Parathyroid adenoma (tissue), 2 donors: ENCODE measurements around the gene PDIA2.

ENCODE experiments used
- H2AFZ ChIP-seq: fragments of 300-600 bp; sonication (generic); one replicate; pipeline ENCODE4 v1.7.0; 2017; ENCODE audit warnings: antibody characterized with exemption, mild to moderate bottlenecking
- H3K27ac ChIP-seq: fragments of 300-600 bp; sonication (generic); one replicate; pipeline ENCODE4 v1.7.0; 2017
- H3K27me3 ChIP-seq: fragments of 300-600 bp; sonication (generic); one replicate; pipeline ENCODE4 v1.7.0; 2017; ENCODE audit warnings: low read length; ENCODE audit not compliant: control insufficient read depth, insufficient read depth
- H3K36me3 ChIP-seq: fragments of 300-600 bp; sonication (generic); one replicate; pipeline ENCODE4 v1.7.0; 2017; ENCODE audit warnings: low read length; ENCODE audit not compliant: control insufficient read depth, insufficient read depth
- H3K4me1 ChIP-seq: fragments of 300-600 bp; sonication (generic); one replicate; pipeline ENCODE4 v1.7.0; 2017; ENCODE audit warnings: control low read depth
- H3K4me2 ChIP-seq: fragments of 300-600 bp; sonication (generic); one replicate; pipeline ENCODE4 v1.7.0; 2017; ENCODE audit warnings: low read length
- H3K4me3 ChIP-seq: fragments of 300-600 bp; sonication (generic); one replicate; pipeline ENCODE4 v1.7.0; 2017; ENCODE audit warnings: low read depth, low read length
- H3K79me2 ChIP-seq: fragments of 300-600 bp; sonication (generic); one replicate; pipeline ENCODE4 v1.7.0; 2017; ENCODE audit warnings: control low read depth
- H3K9ac ChIP-seq: fragments of 300-600 bp; sonication (generic); one replicate; pipeline ENCODE4 v1.7.0; 2017; ENCODE audit warnings: mild to moderate bottlenecking
- H3K9me3 ChIP-seq: fragments of 300-600 bp; sonication (generic); one replicate; pipeline ENCODE4 v1.7.0; 2017; ENCODE audit warnings: low read length; ENCODE audit not compliant: control insufficient read depth
- TF ChIP-seq, protein P1 (sequence below): fragments of 300-600 bp; sonication (generic); IDR thresholded peaks from one replicate; pipeline ENCODE4 v1.7.0; 2017; ENCODE audit warnings: antibody characterized with exemption, mild to moderate bottlenecking
- donor health status: primary hyperparathyroidism.

PDIA2 gene

GRCh38 chr16:278863-279366 lies 4.0 kb upstream of the PDIA2 start:
- Histone ChIP-seq H2AFZ (no peak overlapping the region), H3K36me3 (no peaks in the 10 kb centered on the region), H3K4me3 (no peak overlapping the region), H3K4me1 (no peaks in the 10 kb centered on the region), H3K79me2 (no peaks in the 10 kb centered on the region), H3K27me3 (no peaks in the 10 kb centered on the region), H3K9me3 (no peaks in the 10 kb centered on the region), H3K9ac (no peak overlapping the region), H3K27ac (no peak overlapping the region), H3K4me2 (no peak overlapping the region)
- TF ChIP-seq, protein P1, sequence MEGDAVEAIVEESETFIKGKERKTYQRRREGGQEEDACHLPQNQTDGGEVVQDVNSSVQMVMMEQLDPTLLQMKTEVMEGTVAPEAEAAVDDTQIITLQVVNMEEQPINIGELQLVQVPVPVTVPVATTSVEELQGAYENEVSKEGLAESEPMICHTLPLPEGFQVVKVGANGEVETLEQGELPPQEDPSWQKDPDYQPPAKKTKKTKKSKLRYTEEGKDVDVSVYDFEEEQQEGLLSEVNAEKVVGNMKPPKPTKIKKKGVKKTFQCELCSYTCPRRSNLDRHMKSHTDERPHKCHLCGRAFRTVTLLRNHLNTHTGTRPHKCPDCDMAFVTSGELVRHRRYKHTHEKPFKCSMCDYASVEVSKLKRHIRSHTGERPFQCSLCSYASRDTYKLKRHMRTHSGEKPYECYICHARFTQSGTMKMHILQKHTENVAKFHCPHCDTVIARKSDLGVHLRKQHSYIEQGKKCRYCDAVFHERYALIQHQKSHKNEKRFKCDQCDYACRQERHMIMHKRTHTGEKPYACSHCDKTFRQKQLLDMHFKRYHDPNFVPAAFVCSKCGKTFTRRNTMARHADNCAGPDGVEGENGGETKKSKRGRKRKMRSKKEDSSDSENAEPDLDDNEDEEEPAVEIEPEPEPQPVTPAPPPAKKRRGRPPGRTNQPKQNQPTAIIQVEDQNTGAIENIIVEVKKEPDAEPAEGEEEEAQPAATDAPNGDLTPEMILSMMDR: no peak

DNA sequence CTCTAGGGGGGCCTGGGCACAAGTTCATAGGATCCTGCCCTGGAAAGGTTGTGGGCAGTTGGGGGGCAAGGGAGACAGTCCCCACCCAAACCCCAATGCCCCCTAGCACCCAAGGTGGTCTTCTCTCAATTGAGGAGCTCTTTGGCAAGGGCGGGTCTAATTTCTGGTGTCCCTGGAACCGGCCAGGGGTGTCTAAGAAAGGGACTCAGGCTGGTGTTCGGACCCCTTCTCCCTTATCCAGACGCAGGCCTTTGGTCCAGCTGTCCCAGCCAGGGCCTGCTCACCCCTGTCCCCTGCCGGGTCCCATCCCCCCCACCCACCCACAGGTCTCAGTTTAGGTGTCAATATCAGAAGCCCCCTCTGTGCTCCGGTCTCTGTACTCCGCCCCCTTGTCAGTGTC lies 3.4 kb upstream of the PDIA2 start:
- H3K4me2 ChIP-seq: no peak overlapping the region
- no peaks in the 10 kb centered on the region for H3K36me3 ChIP-seq
- H3K27ac ChIP-seq: no peak overlapping the region
- H3K4me3 ChIP-seq: no peak overlapping the region
- TF ChIP-seq, protein P1: no peak
- H3K9ac ChIP-seq: no peak overlapping the region
- H3K27me3 ChIP-seq: no peaks in the 10 kb centered on the region
- H2AFZ ChIP-seq: no peak overlapping the region
- H3K79me2 ChIP-seq: no peaks in the 10 kb centered on the region
- no peaks in the 10 kb centered on the region for H3K9me3 ChIP-seq
- H3K4me1 ChIP-seq: no peaks in the 10 kb centered on the region

- no peak overlapping the region for H3K27ac ChIP-seq
These were observed 2.9 kb upstream of the PDIA2 start for GRCh38 chr16:280005-280460.

GRCh38 chr16:280552-280951 lies 2.4 kb upstream of the PDIA2 start, which contains the start of gene ARHGDIG:
ARHGDIG (plus strand) TSS chr16:280591; CDS start chr16:280681, 90 bp downstream.
- no peak within 1 kb of the TSS for H3K4me3 ChIP-seq
- no peaks in the 10 kb centered on the region for H3K4me1 ChIP-seq
- no peaks in the 10 kb centered on the region for H3K27me3 ChIP-seq
- H3K79me2 ChIP-seq: no peaks in the 10 kb centered on the region
- no peak within 1 kb of the TSS for H3K9ac ChIP-seq
- H3K36me3 ChIP-seq: no peaks in the 10 kb centered on the region
- peak within 1 kb of the TSS; percentile 44 for H3K4me2 ChIP-seq
- H3K9me3 ChIP-seq: no peaks in the 10 kb centered on the region
- no peak within 1 kb of the TSS for H3K27ac ChIP-seq
- TF ChIP-seq, protein P1: no peak
- peak within 1 kb of the TSS; percentile 46 for H2AFZ ChIP-seq

More at GRCh38 chr16:280005-280460, 2.9 kb upstream of the PDIA2 start:
- no peaks in the 10 kb centered on the region for H3K79me2 ChIP-seq
- no peaks in the 10 kb centered on the region for H3K9me3 ChIP-seq
- no peak overlapping the region for H3K4me2 ChIP-seq
- H3K4me3 ChIP-seq: no peak overlapping the region
- TF ChIP-seq, protein P1: no peak
- H3K9ac ChIP-seq: no peak overlapping the region
- no peaks in the 10 kb centered on the region for H3K36me3 ChIP-seq
- no peaks in the 10 kb centered on the region for H3K4me1 ChIP-seq
- H3K27me3 ChIP-seq: no peaks in the 10 kb centered on the region
- peak overlapping the region; percentile 46 for H2AFZ ChIP-seq

GRCh38 chr16:280991-281659 lies 1.8 kb upstream of the PDIA2 start:
- TF ChIP-seq, protein P1: no peak

More at GRCh38 chr16:280991-281659, 1.8 kb upstream of the PDIA2 start:
- Histone ChIP-seq H3K36me3 (no peaks in the 10 kb centered on the region), H3K4me2 (no peak overlapping the region), H3K9me3 (no peaks in the 10 kb centered on the region), H3K79me2 (no peaks in the 10 kb centered on the region), H3K27ac (no peak overlapping the region), H3K9ac (no peak overlapping the region), H3K4me1 (no peaks in the 10 kb centered on the region), H3K4me3 (no peak overlapping the region), H2AFZ (no peak overlapping the region), H3K27me3 (no peaks in the 10 kb centered on the region)
